H9 (cell line): ENCODE results near the gene CDH4. TPM values are rescaled to one million over a fixed set of nuclear protein-coding genes. Genes with fewer than 3 reads are reported as not detected.

ENCODE experiments used
- DNase-seq: peaks from one replicate; pipeline ENCODE4 v3.0.0-alpha.2; 2017
- H2AFZ ChIP-seq: one replicate; pipeline ENCODE4 v1.6.1; 2013; ENCODE audit warnings: mild to moderate bottlenecking, low read length, control low read depth, moderate library complexity
- H2AK5ac ChIP-seq: 2 replicates; pipeline ENCODE4 v1.6.1; 2013; ENCODE audit warnings: low read length, control low read depth, mixed read lengths; ENCODE audit not compliant: insufficient read length
- H2BK120ac ChIP-seq: one replicate; pipeline ENCODE4 v1.6.1; 2013; ENCODE audit warnings: low read depth, mild to moderate bottlenecking, low read length, control low read depth, inconsistent platforms; ENCODE audit not compliant: poor library complexity, severe bottlenecking
- H2BK12ac ChIP-seq: 2 replicates; pipeline ENCODE4 v1.6.1; 2013; ENCODE audit warnings: low read length, control low read depth, mixed read lengths, low read depth; ENCODE audit not compliant: insufficient read length
- H2BK15ac ChIP-seq: 2 replicates; pipeline ENCODE4 v1.6.1; 2013; ENCODE audit warnings: low read depth, low read length, control low read depth
- H2BK20ac ChIP-seq: one replicate; pipeline ENCODE4 v1.6.1; 2013; ENCODE audit warnings: low read depth, mild to moderate bottlenecking, low read length, control low read depth, inconsistent platforms; ENCODE audit not compliant: poor library complexity, severe bottlenecking
- H2BK5ac ChIP-seq: 2 replicates; pipeline ENCODE4 v1.6.1; 2013; ENCODE audit warnings: low read length, control low read depth, mixed read lengths; ENCODE audit not compliant: insufficient read length
- H3K14ac ChIP-seq: 2 replicates; pipeline ENCODE4 v1.6.1; 2013; ENCODE audit warnings: low read length, control low read depth; ENCODE audit not compliant: insufficient read depth
- H3K18ac ChIP-seq: 2 replicates; pipeline ENCODE4 v1.6.1; 2013; ENCODE audit warnings: low read depth, mild to moderate bottlenecking, mixed read lengths, low read length, control low read depth; ENCODE audit not compliant: insufficient read length
- H3K23ac ChIP-seq: 2 replicates; pipeline ENCODE4 v1.6.1; 2013; ENCODE audit warnings: low read length, control low read depth, mixed read lengths, low read depth; ENCODE audit not compliant: insufficient read length
- H3K23me2 ChIP-seq: 2 replicates; pipeline ENCODE4 v1.6.1; 2013; ENCODE audit warnings: low read depth, mild to moderate bottlenecking, mixed read lengths, low read length, control low read depth; ENCODE audit not compliant: insufficient read length, poor library complexity, severe bottlenecking
- H3K27ac ChIP-seq: 2 replicates; pipeline ENCODE4 v1.5.1; 2013; ENCODE audit warnings: low read length, control low read depth, mixed read lengths, low read depth; ENCODE audit not compliant: insufficient read length
- H3K27me3 ChIP-seq: 2 replicates; pipeline ENCODE4 v1.6.1; 2013; ENCODE audit warnings: low read length, control low read depth, inconsistent platforms; ENCODE audit not compliant: insufficient read depth
- H3K4ac ChIP-seq: 2 replicates; pipeline ENCODE4 v1.6.1; 2013; ENCODE audit warnings: low read depth, mild to moderate bottlenecking, control low read depth, inconsistent platforms, low read length, moderate library complexity
- H3K4me1 ChIP-seq: 2 replicates; pipeline ENCODE4 v1.6.1; 2013; ENCODE audit warnings: low read length, control low read depth, inconsistent platforms; ENCODE audit not compliant: insufficient read depth
- H3K4me2 ChIP-seq: 2 replicates; pipeline ENCODE4 v1.6.1; 2013; ENCODE audit warnings: low read length, control low read depth, mixed read lengths; ENCODE audit not compliant: insufficient read length, insufficient read depth
- H3K56ac ChIP-seq: 2 replicates; pipeline ENCODE4 v1.6.1; 2013; ENCODE audit warnings: low read depth, mild to moderate bottlenecking, mixed read lengths, low read length, control low read depth; ENCODE audit not compliant: insufficient read length
- H3K79me1 ChIP-seq: 2 replicates; pipeline ENCODE4 v1.6.1; 2013; ENCODE audit warnings: low read depth, mild to moderate bottlenecking, moderate library complexity, low read length, control low read depth, inconsistent platforms; ENCODE audit not compliant: insufficient read depth, poor library complexity, severe bottlenecking
- H3K79me2 ChIP-seq: 2 replicates; pipeline ENCODE4 v1.6.1; 2013; ENCODE audit warnings: low read length, control low read depth, inconsistent platforms; ENCODE audit not compliant: insufficient read depth
- H3K9ac ChIP-seq: 2 replicates; pipeline ENCODE4 v1.6.1; 2013; ENCODE audit warnings: low read length, control low read depth, mixed read lengths; ENCODE audit not compliant: insufficient read length; ENCODE audit errors: extremely low read depth
- H3K9me3 ChIP-seq: one replicate; pipeline ENCODE4 v1.6.1; 2013; ENCODE audit warnings: low read depth, low read length, inconsistent platforms; ENCODE audit not compliant: control insufficient read depth
- H3T11ph ChIP-seq: one replicate; pipeline ENCODE4 v1.6.1; 2013; ENCODE audit warnings: mild to moderate bottlenecking, low read length, control low read depth, inconsistent platforms
- H4K20me1 ChIP-seq: one replicate; pipeline ENCODE4 v1.6.1; 2013; ENCODE audit not compliant: control insufficient read depth, insufficient read length, insufficient read depth
- H4K5ac ChIP-seq: 2 replicates; pipeline ENCODE4 v1.6.1; 2013; ENCODE audit warnings: low read depth, mild to moderate bottlenecking, mixed read lengths, low read length, control low read depth; ENCODE audit not compliant: insufficient read length
- H4K8ac ChIP-seq: replicated peaks from 2 replicates; pipeline ENCODE4 v1.6.1; 2013; ENCODE audit warnings: low read length, control low read depth, mixed read lengths, low read depth; ENCODE audit not compliant: insufficient read length
- H4K91ac ChIP-seq: 2 replicates; pipeline ENCODE4 v1.6.1; 2013; ENCODE audit warnings: low read depth, mild to moderate bottlenecking, moderate library complexity, mixed read lengths, low read length, control low read depth; ENCODE audit not compliant: insufficient read length
- H3K27ac Mint-ChIP-seq, 3 experiments: 2 replicates in 2 of 3; 3 replicates in 1 of 3; pipeline ENCODE4 v1.8.0; 2020 to 2021; ENCODE audit warnings: mixed read lengths in 3 of 3, mild to moderate bottlenecking in 1 of 3, moderate library complexity in 1 of 3
- H3K27me3 Mint-ChIP-seq: 2 replicates; pipeline ENCODE4 v1.8.0; 2021; ENCODE audit warnings: low read depth, mild to moderate bottlenecking, moderate library complexity, mixed read lengths
- H3K36me3 Mint-ChIP-seq, 3 experiments: 2 replicates in 2 of 3; 3 replicates in 1 of 3; pipeline ENCODE4 v1.8.0; 2020 to 2021; ENCODE audit warnings: low read depth in 3 of 3, mixed read lengths in 3 of 3; ENCODE audit not compliant: insufficient read depth in 1 of 3
- H3K4me1 Mint-ChIP-seq, 2 experiments: 2 replicates each; pipeline ENCODE4 v1.8.0; 2020; ENCODE audit warnings: mixed read lengths in 2 of 2
- H3K4me3 Mint-ChIP-seq, 2 experiments: 2 replicates in 1 of 2; 3 replicates in 1 of 2; pipeline ENCODE4 v1.8.0; 2020 to 2021; ENCODE audit warnings: mild to moderate bottlenecking in 2 of 2, mixed read lengths in 2 of 2, moderate library complexity in 1 of 2
- H3K9me3 Mint-ChIP-seq, 2 experiments: 2 replicates in 1 of 2; 3 replicates in 1 of 2; pipeline ENCODE4 v1.8.0; 2020; ENCODE audit warnings: mild to moderate bottlenecking in 2 of 2, mixed read lengths in 2 of 2, moderate library complexity in 1 of 2
- WGBS: extraction: QIAGEN DNeasy Blood & Tissue Kit; methylation state at CpG from one replicate; pipeline ENCODE4 v1.1.7; 2013; ENCODE audit warnings: missing lambda C conversion rate, low lambda C conversion rate, mixed read lengths; ENCODE audit not compliant: insufficient read length; ENCODE audit errors: extremely low coverage; 5-methylcytosine and 5-hydroxymethylcytosine counted together
- total RNA-seq: library from RNA; stranded (reverse); gene quantifications from 2 replicates; pipeline ENCODE4 v1.2.1, GENCODE V29; 2021
- TF ChIP-seq, protein P1 (sequence below): fragments of 200-600 bp; sonication (generic); conservative IDR thresholded peaks from 3 replicates; pipeline ENCODE4 v1.8.0; 2021; ENCODE audit warnings: antibody characterized with exemption, mild to moderate bottlenecking

CDH4 gene
- total RNA-seq, 1 experiment from 2014 or later, result 3.0 TPM

DNA sequence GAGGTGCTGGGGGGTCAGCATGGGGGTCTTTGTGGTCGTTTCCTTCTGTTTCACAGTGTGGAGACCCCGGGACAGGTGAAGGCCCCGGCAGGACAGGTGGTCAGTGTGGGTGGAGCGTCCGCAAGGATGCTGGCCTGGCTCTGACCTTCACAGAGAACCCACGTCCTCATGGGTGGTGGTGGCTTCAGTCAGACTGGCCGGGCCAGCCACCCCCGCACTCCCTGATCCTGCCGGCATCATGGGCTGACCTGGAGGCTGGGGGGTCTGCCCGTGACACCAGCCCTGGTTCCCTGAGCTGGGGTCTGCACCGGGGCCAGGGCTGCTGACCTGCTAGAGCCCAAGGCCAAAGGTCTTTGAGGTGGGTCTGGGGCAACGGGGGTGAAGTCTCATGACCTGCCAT is 41.9 kb downstream of the CDH4 start:
- no peak overlapping the region for H2AK5ac ChIP-seq
- H3K79me2 ChIP-seq, result no peaks in the 10 kb centered on the region
- H3K79me1 ChIP-seq, result no peaks in the 10 kb centered on the region
- no CpG with 5 or more reads among the region's 12 CpGs for WGBS
- H3K9ac ChIP-seq, result no peak overlapping the region
- no peak overlapping the region for H2BK15ac ChIP-seq
- H3K36me3 Mint-ChIP-seq, result no peaks in the 10 kb centered on the region; a peak in 2 of 7 replicates
- no peaks in the 10 kb centered on the region for H3K9me3 ChIP-seq
- no peak overlapping the region for H2AFZ ChIP-seq
- no peak overlapping the region for H3K4me2 ChIP-seq
- H3K56ac ChIP-seq, result no peak overlapping the region
- H3K27ac Mint-ChIP-seq, result 0 out of 7 replicates have a peak overlapping the region, but pooled peaks of 1 of the 3 experiments have one; percentile 34
- peaks cover 6 to 7% of the 10 kb centered on the region in 2 experiments; a peak in 3 of 4 replicates for H3K4me1 Mint-ChIP-seq
- H3K18ac ChIP-seq, result no peak overlapping the region
- no peak overlapping the region for H3K23ac ChIP-seq
- no peak overlapping the region for H2BK12ac ChIP-seq
- no peaks in the 10 kb centered on the region for H3K4me1 ChIP-seq
- H2BK120ac ChIP-seq, result no peak overlapping the region
- no peak overlapping the region for H2BK5ac ChIP-seq
- H4K20me1 ChIP-seq, result no peaks in the 10 kb centered on the region
- H3K4ac ChIP-seq, result no peak overlapping the region
- peaks cover 0 to 6% of the 10 kb centered on the region in 2 experiments; a peak in 2 of 5 replicates for H3K9me3 Mint-ChIP-seq
- no peak overlapping the region for H4K91ac ChIP-seq
- DNase-seq, result no peak
- H4K8ac ChIP-seq, result no peak overlapping the region
- no peak overlapping the region for H3T11ph ChIP-seq
- no peak overlapping the region; the same call in 1 of the 2 replicates for H3K14ac ChIP-seq
- no peak overlapping the region for H2BK20ac ChIP-seq
- no peak overlapping the region for H3K27ac ChIP-seq
- H3K27me3 ChIP-seq, result no peaks in the 10 kb centered on the region; the same call in 1 of the 2 replicates
- H4K5ac ChIP-seq, result no peak overlapping the region
- TF ChIP-seq, protein P1, sequence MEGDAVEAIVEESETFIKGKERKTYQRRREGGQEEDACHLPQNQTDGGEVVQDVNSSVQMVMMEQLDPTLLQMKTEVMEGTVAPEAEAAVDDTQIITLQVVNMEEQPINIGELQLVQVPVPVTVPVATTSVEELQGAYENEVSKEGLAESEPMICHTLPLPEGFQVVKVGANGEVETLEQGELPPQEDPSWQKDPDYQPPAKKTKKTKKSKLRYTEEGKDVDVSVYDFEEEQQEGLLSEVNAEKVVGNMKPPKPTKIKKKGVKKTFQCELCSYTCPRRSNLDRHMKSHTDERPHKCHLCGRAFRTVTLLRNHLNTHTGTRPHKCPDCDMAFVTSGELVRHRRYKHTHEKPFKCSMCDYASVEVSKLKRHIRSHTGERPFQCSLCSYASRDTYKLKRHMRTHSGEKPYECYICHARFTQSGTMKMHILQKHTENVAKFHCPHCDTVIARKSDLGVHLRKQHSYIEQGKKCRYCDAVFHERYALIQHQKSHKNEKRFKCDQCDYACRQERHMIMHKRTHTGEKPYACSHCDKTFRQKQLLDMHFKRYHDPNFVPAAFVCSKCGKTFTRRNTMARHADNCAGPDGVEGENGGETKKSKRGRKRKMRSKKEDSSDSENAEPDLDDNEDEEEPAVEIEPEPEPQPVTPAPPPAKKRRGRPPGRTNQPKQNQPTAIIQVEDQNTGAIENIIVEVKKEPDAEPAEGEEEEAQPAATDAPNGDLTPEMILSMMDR, result no peak
- H3K4me3 Mint-ChIP-seq, result no peak overlapping the region
- H3K27me3 Mint-ChIP-seq, result peaks cover 16% of the 10 kb centered on the region
- no peaks in the 10 kb centered on the region for H3K23me2 ChIP-seq
